HepG2 (cell line): Measurements from ENCODE around the gene KBTBD3. TPM values are rescaled to one million over a fixed set of nuclear protein-coding genes. Genes with fewer than 3 reads are reported as not detected.

Experiments
- KLF16 ChIP-seq, 2 experiments: sonication (generic) in 1 of 2; formaldehyde crosslinking in 1 of 2; IDR thresholded peaks; 2 replicates each; pipeline versions ENCODE4 v1.6.1 to v1.8.0; 2016 to 2023; ENCODE audit warnings: missing genetic modification reagents in 2 of 2, missing compliant biosample characterization in 1 of 2
- SOX6 ChIP-seq, 2 experiments: fragments of 450-650 bp in 1 of 2; sonication (generic) in 1 of 2; formaldehyde crosslinking in 1 of 2; IDR thresholded peaks; 2 replicates each; pipeline versions ENCODE4 v1.4.0 to v1.6.1; 2017 to 2020; ENCODE audit warnings: antibody characterized with exemption in 1 of 2, mild to moderate bottlenecking in 1 of 2, missing genetic modification reagents in 1 of 2
- ZNF333 ChIP-seq: sonication (generic); formaldehyde crosslinking; IDR thresholded peaks from 2 replicates; pipeline ENCODE4 v1.4.0; 2020; ENCODE audit warnings: mild to moderate bottlenecking, missing genetic modification reagents, borderline replicate concordance
- ZNF383 ChIP-seq: sonication (generic); formaldehyde crosslinking; IDR thresholded peaks from 2 replicates; pipeline ENCODE4 v1.4.0; 2020; ENCODE audit warnings: missing genetic modification reagents, mild to moderate bottlenecking, borderline replicate concordance
- polyA plus RNA-seq, 8 experiments: library from polyadenylated mRNA; depleted of rRNA in 3 of 8; stranded (reverse) in 7 of 8; unstranded in 1 of 8; fragments of >200 nt; fragmentation: Illumina TruSeq in 4 of 8; extraction: Trizol in 4 of 8; gene quantifications; 2 replicates each; pipeline versions ENCODE4 v1.2.1 to v1.2.3, GENCODE V29; 2011 to 2016; ENCODE audit warnings: low read depth in 4 of 8, missing spikeins in 1 of 8, mixed read lengths in 1 of 8; ENCODE audit not compliant: insufficient read depth in 1 of 8
- total RNA-seq, 5 experiments: library from RNA; depleted of rRNA; stranded (reverse); fragments of >200 nt; fragmentation: Illumina TruSeq; extraction: Trizol; gene quantifications; 2 replicates each; pipeline ENCODE4 v1.2.3, GENCODE V29; 2016; ENCODE audit warnings: low read depth in 1 of 5
- TF ChIP-seq, protein P1 (sequence below), 2 experiments: fragments of 450-650 bp in 1 of 2; sonication (generic) in 1 of 2; formaldehyde crosslinking in 1 of 2; IDR thresholded peaks; 2 replicates each; pipeline versions ENCODE4 v1.6.1 to v1.8.0; 2016 to 2022; ENCODE audit warnings: antibody characterized with exemption in 1 of 2, mild to moderate bottlenecking in 1 of 2, missing genetic modification reagents in 1 of 2
- TF ChIP-seq, protein P2 (sequence below): sonication (generic); formaldehyde crosslinking; IDR thresholded peaks from 2 replicates; pipeline ENCODE4 v1.4.0; 2020; ENCODE audit warnings: missing genetic modification reagents
- TF ChIP-seq, protein P3 (sequence below): sonication (generic); formaldehyde crosslinking; IDR thresholded peaks from 2 replicates; pipeline ENCODE4 v1.8.1; 2023; ENCODE audit warnings: missing genetic modification reagents, mild to moderate bottlenecking, borderline replicate concordance
- TF ChIP-seq, protein P4 (sequence below): sonication (generic); formaldehyde crosslinking; IDR thresholded peaks from 2 replicates; pipeline ENCODE4 v1.4.0; 2020; ENCODE audit warnings: missing genetic modification reagents, borderline replicate concordance

KBTBD3 gene
- total and polyA plus RNA-seq, 2 of the 13 experiments (the other 11 are each of a cell fraction or from before 2014, with no cell fraction given), result 1.8 to 7.4 TPM

DNA sequence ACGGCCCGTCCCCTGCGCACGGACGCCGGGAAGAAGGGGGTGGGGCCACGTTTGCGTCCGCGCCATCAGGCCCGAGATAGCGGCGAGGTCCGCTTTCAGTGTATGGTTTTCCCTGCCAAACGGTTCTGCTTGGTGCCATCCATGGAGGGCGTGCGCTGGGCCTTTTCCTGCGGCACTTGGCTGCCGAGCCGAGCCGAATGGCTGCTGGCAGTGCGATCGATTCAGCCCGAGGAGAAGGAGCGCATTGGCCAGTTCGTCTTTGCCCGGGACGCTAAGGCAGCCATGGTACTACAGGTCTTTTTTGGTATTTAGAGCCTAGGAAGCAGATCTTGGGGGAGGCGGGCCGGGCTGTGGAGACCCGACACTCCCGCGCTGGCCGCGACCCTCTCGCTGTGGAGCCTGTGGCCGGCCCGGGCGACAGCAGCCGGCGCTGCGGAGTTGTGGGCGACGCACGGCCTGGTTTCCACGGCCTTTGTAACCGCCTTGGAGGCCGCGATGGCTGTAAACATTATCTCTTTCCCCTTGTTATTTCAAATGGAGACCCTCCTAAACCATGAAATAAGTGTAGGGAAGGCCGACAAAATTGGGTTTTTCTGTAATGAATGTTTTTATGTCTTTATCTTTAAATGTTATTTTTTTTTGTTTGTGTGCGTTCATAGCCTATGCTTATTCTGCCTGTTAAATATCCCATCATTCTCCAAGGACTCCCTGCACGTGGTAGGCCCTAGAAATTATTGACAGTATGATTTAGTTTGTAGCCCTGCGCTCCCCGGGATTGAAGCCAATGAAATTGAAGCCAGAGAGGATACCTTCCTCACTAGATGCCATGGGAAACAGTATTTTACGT, 685 bp upstream of the KBTBD3 start, which contains the start of gene AASDHPPT (continued):
- TF ChIP-seq, protein P1, sequence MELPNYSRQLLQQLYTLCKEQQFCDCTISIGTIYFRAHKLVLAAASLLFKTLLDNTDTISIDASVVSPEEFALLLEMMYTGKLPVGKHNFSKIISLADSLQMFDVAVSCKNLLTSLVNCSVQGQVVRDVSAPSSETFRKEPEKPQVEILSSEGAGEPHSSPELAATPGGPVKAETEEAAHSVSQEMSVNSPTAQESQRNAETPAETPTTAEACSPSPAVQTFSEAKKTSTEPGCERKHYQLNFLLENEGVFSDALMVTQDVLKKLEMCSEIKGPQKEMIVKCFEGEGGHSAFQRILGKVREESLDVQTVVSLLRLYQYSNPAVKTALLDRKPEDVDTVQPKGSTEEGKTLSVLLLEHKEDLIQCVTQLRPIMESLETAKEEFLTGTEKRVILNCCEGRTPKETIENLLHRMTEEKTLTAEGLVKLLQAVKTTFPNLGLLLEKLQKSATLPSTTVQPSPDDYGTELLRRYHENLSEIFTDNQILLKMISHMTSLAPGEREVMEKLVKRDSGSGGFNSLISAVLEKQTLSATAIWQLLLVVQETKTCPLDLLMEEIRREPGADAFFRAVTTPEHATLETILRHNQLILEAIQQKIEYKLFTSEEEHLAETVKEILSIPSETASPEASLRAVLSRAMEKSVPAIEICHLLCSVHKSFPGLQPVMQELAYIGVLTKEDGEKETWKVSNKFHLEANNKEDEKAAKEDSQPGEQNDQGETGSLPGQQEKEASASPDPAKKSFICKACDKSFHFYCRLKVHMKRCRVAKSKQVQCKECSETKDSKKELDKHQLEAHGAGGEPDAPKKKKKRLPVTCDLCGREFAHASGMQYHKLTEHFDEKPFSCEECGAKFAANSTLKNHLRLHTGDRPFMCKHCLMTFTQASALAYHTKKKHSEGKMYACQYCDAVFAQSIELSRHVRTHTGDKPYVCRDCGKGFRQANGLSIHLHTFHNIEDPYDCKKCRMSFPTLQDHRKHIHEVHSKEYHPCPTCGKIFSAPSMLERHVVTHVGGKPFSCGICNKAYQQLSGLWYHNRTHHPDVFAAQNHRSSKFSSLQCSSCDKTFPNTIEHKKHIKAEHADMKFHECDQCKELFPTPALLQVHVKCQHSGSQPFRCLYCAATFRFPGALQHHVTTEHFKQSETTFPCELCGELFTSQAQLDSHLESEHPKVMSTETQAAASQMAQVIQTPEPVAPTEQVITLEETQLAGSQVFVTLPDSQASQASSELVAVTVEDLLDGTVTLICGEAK (IDR thresholded peaks at IDR 0.05), result no peak
- TF ChIP-seq, protein P1 (CRISPR knock-in tag; IDR thresholded peaks at IDR 0.05), result peak; percentile 63; the same call in 1 of the 2 replicates
- TF ChIP-seq, protein P2, sequence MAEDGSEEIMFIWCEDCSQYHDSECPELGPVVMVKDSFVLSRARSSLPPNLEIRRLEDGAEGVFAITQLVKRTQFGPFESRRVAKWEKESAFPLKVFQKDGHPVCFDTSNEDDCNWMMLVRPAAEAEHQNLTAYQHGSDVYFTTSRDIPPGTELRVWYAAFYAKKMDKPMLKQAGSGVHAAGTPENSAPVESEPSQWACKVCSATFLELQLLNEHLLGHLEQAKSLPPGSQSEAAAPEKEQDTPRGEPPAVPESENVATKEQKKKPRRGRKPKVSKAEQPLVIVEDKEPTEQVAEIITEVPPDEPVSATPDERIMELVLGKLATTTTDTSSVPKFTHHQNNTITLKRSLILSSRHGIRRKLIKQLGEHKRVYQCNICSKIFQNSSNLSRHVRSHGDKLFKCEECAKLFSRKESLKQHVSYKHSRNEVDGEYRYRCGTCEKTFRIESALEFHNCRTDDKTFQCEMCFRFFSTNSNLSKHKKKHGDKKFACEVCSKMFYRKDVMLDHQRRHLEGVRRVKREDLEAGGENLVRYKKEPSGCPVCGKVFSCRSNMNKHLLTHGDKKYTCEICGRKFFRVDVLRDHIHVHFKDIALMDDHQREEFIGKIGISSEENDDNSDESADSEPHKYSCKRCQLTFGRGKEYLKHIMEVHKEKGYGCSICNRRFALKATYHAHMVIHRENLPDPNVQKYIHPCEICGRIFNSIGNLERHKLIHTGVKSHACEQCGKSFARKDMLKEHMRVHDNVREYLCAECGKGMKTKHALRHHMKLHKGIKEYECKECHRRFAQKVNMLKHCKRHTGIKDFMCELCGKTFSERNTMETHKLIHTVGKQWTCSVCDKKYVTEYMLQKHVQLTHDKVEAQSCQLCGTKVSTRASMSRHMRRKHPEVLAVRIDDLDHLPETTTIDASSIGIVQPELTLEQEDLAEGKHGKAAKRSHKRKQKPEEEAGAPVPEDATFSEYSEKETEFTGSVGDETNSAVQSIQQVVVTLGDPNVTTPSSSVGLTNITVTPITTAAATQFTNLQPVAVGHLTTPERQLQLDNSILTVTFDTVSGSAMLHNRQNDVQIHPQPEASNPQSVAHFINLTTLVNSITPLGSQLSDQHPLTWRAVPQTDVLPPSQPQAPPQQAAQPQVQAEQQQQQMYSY, result no peak
- TF ChIP-seq KLF16 (CRISPR knock-in tag; IDR thresholded peaks at IDR 0.05), result peak in 1 of 2 experiments; percentile 57; a peak in 1 of 4 replicates
- no peak for TF ChIP-seq ZNF333 (CRISPR knock-in tag)
- TF ChIP-seq SOX6 (IDR thresholded peaks at IDR 0.05), result no peak
- 0 out of 2 replicates have a peak, but pooled peaks have one; percentile 1 for TF ChIP-seq SOX6 (CRISPR knock-in tag; IDR thresholded peaks at IDR 0.05)
- TF ChIP-seq, protein P3, sequence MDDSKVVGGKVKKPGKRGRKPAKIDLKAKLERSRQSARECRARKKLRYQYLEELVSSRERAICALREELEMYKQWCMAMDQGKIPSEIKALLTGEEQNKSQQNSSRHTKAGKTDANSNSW, result no peak; the same call in 1 of the 2 replicates
- no peak for TF ChIP-seq ZNF383 (CRISPR knock-in tag)
- TF ChIP-seq, protein P4, sequence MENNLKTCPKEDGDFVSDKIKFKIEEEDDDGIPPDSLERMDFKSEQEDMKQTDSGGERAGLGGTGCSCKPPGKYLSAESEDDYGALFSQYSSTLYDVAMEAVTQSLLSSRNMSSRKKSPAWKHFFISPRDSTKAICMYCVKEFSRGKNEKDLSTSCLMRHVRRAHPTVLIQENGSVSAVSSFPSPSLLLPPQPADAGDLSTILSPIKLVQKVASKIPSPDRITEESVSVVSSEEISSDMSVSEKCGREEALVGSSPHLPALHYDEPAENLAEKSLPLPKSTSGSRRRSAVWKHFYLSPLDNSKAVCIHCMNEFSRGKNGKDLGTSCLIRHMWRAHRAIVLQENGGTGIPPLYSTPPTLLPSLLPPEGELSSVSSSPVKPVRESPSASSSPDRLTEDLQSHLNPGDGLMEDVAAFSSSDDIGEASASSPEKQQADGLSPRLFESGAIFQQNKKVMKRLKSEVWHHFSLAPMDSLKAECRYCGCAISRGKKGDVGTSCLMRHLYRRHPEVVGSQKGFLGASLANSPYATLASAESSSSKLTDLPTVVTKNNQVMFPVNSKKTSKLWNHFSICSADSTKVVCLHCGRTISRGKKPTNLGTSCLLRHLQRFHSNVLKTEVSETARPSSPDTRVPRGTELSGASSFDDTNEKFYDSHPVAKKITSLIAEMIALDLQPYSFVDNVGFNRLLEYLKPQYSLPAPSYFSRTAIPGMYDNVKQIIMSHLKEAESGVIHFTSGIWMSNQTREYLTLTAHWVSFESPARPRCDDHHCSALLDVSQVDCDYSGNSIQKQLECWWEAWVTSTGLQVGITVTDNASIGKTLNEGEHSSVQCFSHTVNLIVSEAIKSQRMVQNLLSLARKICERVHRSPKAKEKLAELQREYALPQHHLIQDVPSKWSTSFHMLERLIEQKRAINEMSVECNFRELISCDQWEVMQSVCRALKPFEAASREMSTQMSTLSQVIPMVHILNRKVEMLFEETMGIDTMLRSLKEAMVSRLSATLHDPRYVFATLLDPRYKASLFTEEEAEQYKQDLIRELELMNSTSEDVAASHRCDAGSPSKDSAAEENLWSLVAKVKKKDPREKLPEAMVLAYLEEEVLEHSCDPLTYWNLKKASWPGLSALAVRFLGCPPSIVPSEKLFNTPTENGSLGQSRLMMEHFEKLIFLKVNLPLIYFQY (CRISPR knock-in tag), result peak; percentile 38; the same call in 1 of the 2 replicates
